ENCODE measurements around the gene DCDC1.
"Not testable (repeated sequence)": the region's sequence is repeated elsewhere in the genome, so short reads cannot be mapped to it uniquely, and the experiment has no call there.

The DCDC1 gene

DNA sequence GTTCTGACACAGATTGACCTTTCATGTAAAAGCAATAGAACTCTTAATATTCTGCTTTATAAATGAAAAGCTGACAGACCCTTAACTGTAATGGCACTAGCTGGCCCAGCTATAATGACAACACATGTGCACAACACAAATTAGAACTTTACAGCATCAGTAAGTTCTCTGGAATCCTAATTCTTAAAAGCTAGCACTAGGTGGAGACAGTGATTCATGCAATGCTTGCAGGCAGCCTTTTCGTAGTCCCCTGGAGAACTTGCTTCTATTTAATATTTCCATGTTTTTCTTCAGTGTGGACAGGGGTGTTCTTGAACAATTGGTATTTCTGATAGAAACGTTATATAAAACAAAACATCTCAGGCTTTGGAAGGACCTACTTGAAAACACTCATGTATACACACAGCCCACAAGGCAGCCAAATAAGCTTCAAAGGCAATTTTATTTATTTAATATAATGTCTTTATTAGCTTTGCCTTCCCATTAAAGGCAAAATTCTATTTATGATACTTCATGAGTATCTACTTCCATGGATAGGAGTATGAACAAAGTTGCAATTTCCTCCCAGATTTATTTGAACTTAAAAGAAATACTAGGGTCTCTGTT, 409.0 kb downstream of the DCDC1 start:
- H3K4me3 ChIP-seq (ENCODE audit: low read length), result no peak overlapping the region
- TF ChIP-seq, protein P1, sequence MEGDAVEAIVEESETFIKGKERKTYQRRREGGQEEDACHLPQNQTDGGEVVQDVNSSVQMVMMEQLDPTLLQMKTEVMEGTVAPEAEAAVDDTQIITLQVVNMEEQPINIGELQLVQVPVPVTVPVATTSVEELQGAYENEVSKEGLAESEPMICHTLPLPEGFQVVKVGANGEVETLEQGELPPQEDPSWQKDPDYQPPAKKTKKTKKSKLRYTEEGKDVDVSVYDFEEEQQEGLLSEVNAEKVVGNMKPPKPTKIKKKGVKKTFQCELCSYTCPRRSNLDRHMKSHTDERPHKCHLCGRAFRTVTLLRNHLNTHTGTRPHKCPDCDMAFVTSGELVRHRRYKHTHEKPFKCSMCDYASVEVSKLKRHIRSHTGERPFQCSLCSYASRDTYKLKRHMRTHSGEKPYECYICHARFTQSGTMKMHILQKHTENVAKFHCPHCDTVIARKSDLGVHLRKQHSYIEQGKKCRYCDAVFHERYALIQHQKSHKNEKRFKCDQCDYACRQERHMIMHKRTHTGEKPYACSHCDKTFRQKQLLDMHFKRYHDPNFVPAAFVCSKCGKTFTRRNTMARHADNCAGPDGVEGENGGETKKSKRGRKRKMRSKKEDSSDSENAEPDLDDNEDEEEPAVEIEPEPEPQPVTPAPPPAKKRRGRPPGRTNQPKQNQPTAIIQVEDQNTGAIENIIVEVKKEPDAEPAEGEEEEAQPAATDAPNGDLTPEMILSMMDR (IDR thresholded peaks at IDR 0.05; ENCODE audit: insufficient read depth, low read depth, low read length, missing control alignments), result peak; percentile 62
- DNase-seq (ENCODE audit: low read depth), result peak; percentile 60

DNA sequence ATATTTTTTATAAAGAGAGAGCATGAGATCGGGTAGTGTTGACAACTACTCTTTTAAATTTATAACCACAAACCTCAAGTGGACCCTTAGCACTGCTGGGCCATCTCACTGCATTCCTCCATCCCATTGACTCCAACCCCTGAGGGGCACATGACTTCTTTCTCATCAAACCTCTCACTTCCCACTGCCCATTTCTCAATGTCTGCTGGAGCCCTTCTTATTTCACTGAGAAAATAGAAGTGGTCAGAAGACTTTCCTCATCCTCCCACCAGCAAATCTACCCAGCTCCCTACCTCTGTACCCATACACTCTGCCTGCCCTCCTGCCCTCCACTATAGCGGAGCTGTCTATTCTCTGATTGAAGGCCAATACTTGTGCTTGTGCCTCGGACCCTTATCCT, 412.8 kb downstream of the DCDC1 start:
- no peak overlapping the region for H3K4me3 ChIP-seq (ENCODE audit: low read length)
- TF ChIP-seq, protein P1 (IDR thresholded peaks at IDR 0.05; ENCODE audit: insufficient read depth, low read depth, low read length, missing control alignments), result no peak
- DNase-seq (ENCODE audit: low read depth), result no peak

DNA sequence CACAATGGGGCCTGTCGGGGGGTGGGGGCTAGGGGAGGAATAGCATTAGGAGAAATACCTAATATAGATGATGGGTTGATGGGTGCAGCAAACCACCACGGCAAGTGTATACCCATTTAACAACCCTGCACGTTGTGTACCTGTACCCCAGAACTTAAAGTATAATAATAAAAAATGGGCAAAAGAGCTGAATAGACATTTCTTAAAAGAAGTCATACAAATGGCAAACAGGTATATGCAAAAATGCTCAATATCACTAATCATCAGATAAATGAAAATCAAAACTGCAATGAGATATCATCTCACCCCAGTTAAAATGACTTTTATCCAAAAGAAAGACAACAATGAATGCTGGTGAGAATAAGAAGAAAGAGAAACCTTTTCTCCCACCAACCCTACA, 419.7 kb downstream of the DCDC1 start:
- H3K4me3 ChIP-seq (ENCODE audit: low read length), result no peak overlapping the region
- TF ChIP-seq, protein P1 (IDR thresholded peaks at IDR 0.05; ENCODE audit: insufficient read depth, low read depth, low read length, missing control alignments), result no peak
- DNase-seq (ENCODE audit: low read depth), result no peak

DNA sequence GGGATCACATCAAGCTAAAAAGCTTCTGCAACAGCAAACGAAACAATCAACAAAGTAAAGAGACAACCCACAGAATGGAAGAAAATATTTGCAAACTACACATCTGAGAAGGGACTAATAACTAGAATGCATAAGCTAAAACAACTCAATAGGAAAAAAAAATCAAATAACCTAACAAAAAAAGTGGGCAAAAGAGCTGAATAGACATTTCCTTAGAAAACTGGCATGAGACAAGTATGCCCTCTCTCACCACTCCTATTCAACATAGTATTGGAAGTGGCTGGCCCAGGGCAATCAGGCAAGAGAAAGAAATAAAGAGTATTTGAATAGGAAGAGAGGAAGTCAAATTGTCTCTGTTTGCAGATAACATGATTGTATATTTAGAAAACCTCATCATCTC, 421.8 kb downstream of the DCDC1 start:
- DNase-seq (ENCODE audit: low read depth); H3K4me3 ChIP-seq (ENCODE audit: low read length): not testable (repeated sequence)

DNA sequence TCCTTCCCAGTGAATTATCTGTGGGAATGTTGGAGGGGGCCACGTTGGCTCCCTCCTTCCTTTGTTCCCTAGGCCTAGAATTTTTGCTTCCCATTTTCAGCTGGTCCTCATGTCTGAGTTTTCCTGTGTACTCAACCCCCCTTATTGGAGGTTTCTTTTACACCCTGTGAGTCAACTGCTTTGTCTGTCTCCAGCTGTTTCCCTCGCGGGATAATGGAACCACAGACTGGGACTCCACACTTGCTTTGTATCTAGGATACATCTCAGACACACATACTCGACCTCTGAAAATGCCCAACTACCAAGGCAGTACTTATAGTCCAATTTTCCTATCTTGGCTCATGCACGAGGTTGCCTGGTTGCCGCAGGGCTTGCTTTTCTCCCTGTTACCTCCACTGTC, 430.7 kb downstream of the DCDC1 start:
- TF ChIP-seq, protein P1 (IDR thresholded peaks at IDR 0.05; ENCODE audit: insufficient read depth, low read depth, low read length, missing control alignments), result no peak
- no peak for DNase-seq (ENCODE audit: low read depth)
- no peak overlapping the region for H3K4me3 ChIP-seq (ENCODE audit: low read length)

DNA sequence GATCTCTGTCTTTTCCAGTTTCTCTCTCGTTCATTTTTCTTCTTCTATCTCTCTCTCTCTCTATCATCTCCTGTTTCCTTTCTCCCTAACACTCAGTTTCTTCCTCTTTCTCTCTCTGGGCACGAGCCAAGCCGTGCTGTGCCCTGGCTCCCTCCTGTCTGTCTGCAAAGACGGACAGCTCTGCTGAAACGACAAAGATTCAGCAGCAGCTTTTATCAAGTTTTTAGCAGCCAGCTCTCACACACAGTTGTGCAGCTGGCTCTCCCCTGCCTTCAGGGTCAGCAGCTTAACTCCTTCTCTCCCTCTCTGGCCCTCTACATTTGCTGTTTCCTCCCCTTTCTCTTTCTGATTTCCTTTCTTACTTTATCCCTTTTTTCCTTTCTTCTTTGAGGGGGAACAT, 431.4 kb downstream of the DCDC1 start:
- no peak overlapping the region for H3K4me3 ChIP-seq (ENCODE audit: low read length)
- no peak for DNase-seq (ENCODE audit: low read depth)
- TF ChIP-seq, protein P1 (IDR thresholded peaks at IDR 0.05; ENCODE audit: insufficient read depth, low read depth, low read length, missing control alignments), result no peak

DNA sequence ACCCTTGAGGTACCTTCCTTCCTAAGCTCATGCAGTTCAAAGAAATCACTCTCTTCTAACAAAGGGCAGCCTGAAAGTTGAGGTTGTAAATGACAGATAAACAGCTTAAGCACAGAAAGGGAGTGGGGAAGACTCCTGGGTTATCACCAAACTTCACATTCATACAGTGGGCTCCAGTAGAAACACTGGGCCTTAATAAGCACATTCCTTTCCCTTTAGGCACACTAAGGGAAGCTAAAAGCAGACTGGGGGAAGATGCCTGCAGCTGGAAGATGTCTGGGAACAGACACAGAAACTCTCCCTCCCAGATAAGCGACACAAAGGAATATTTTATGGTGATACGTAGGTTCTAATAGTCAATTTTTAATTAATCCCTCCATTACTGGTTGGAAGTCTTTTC, 433.0 kb downstream of the DCDC1 start:
- TF ChIP-seq, protein P1 (IDR thresholded peaks at IDR 0.05; ENCODE audit: insufficient read depth, low read depth, low read length, missing control alignments), result no peak
- no peak overlapping the region for H3K4me3 ChIP-seq (ENCODE audit: low read length)
- no peak for DNase-seq (ENCODE audit: low read depth)
